ENCODE data around the gene SSBP4. TPM values are rescaled to one million over a fixed set of nuclear protein-coding genes. Genes with fewer than 3 reads are reported as not detected.

Gene SSBP4
- total RNA-seq, 1 donor from 2014 or later = 50.1 TPM

GRCh38 chr19:18421371-18421959 lies 2.3 kb downstream of the SSBP4 start:
- no peak for DNase-seq

- DNase-seq = peak; percentile 14
Measured at GRCh38 chr19:18422530-18423191, 3.5 kb downstream of the SSBP4 start.

GRCh38 chr19:18423258-18424020 lies 4.2 kb downstream of the SSBP4 start:
- DNase-seq = no peak

GRCh38 chr19:18424122-18424889 lies 5.1 kb downstream of the SSBP4 start:
- no peak for DNase-seq

- DNase-seq = no peak
Measured at GRCh38 chr19:18424890-18425514, 5.8 kb downstream of the SSBP4 start.

- peak; percentile 72 for DNase-seq
Measured at GRCh38 chr19:18425515-18426415, 6.6 kb downstream of the SSBP4 start.

GRCh38 chr19:18426416-18426767 lies 7.2 kb downstream of the SSBP4 start:
- no peak for DNase-seq

- no peak for DNase-seq
Measured at GRCh38 chr19:18427080-18427742, 8.0 kb downstream of the SSBP4 start.

- no peak for DNase-seq
Measured at GRCh38 chr19:18427743-18428113, 8.5 kb downstream of the SSBP4 start.

GRCh38 chr19:18428173-18428786 lies 9.1 kb downstream of the SSBP4 start:
- DNase-seq = no peak

GRCh38 chr19:18428787-18429674 lies 9.8 kb downstream of the SSBP4 start:
- DNase-seq = peak; percentile 91

- no peak for DNase-seq
Measured at GRCh38 chr19:18429717-18430416, 10.7 kb downstream of the SSBP4 start.

- DNase-seq = no peak
Measured at GRCh38 chr19:18430417-18431144, 11.4 kb downstream of the SSBP4 start.

- DNase-seq = no peak
Measured at GRCh38 chr19:18431351-18432197, 12.4 kb downstream of the SSBP4 start.

GRCh38 chr19:18432275-18433014 lies 13.2 kb downstream of the SSBP4 start:
- no peak for DNase-seq
